DMS53 (cell line): Measurements from ENCODE around the gene CTTNBP2NL.
A peak's percentile ranks its signal among the peaks of the same experiment; 100 is the strongest.
"Not testable (repeated sequence)": the region's sequence is repeated elsewhere in the genome, so short reads cannot be mapped to it uniquely, and the experiment has no call there.

Source experiments
- DNase-seq: peaks from one replicate; lab custom pipeline; 2025; lab: John Stamatoyannopoulos, UW

CTTNBP2NL gene

DNA sequence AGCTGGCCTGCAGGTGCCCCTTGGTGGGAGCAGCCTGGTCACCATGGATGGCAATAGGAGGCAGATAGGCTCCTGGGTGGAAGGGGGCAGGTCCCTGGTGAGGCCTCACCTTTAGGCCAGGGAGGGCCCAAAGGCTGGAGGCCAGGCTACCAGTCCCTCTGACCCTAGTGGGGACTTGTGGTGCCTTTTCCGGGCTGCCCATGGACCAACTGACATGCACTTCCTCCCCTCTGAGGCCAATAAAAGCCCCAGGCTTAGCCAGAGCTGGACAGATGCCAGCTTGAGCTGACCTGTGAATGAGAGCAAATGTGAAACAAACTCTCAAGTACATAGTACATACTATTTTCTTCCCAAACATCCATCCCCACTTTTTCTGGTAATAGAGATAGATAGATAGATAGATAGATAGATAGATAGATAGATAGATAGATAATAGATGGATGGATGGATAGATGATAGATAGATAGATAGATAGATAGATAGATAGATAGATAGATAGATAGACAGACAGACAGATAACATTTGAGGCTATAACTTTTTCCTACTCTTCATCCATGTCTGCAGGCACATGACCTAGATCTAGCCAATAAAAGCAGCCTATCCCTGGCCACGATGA lies 9.2 kb upstream of the CTTNBP2NL start:
- peak; percentile 17 for DNase-seq

- DNase-seq: no peak
Observed at GRCh38 chr1:112387807-112388206, 8.2 kb upstream of the CTTNBP2NL start.

DNA sequence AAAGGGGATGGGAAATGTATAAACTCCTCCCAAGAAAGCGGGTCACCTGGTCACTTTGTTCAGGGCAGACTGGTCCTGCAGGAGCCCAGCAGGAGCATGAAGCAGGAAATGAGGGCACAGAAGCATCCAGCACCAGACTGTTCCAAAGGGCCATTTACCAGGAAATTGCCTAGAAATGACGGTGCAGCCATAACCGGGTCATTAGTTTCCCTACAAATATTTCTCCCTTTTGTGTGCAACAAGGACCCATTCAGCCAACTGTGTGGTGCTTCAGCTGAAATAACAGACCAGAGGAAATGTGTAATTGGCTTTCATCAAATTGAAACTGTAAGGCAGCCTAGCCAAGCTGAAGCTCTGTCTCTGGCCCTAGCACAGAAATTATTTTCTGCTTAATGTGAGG lies 7.6 kb upstream of the CTTNBP2NL start:
- DNase-seq: peak; percentile 40

DNA sequence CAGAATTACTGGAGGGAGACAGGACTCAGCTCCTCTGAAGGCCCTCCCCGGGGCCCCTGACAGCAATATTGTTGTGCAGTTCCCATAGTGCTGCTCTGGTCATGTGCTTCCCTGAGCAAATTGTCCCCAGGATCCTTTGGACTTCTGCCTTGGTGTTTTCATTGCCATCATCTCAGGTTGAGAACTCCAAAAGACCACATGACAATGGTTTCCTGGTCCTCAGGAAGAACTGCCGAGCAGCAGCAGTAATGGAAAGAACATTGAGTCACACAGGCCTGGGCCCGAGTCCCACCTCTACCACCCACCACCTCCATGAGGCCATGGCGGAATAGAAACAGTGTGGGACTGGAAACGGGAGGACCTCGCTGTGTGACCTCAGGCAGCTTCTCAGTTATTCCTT lies 6.3 kb upstream of the CTTNBP2NL start:
- DNase-seq: no peak

DNA sequence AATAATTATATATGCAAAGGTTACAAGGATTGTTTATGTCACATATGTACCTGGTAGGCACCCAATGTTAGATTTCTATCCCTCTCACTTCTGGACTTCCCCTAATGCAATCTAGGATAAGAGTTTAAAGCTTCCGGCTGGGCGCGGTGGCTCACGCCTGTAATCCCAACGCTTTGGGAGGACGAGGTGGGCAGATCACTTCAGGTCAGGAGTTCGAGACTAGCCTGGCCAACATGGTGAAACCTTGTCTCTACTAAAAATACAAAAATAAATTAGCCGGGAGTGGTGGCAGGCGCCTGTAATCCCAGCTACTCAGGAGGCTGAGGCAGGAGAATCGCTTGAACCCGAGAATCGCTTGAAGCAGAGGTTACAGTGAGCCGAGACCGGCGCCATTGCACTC lies 5.7 kb upstream of the CTTNBP2NL start:
- peak; percentile 41 for DNase-seq

GRCh38 chr1:112390775-112391602 lies 5.0 kb upstream of the CTTNBP2NL start:
- peak; percentile 95 for DNase-seq

DNA sequence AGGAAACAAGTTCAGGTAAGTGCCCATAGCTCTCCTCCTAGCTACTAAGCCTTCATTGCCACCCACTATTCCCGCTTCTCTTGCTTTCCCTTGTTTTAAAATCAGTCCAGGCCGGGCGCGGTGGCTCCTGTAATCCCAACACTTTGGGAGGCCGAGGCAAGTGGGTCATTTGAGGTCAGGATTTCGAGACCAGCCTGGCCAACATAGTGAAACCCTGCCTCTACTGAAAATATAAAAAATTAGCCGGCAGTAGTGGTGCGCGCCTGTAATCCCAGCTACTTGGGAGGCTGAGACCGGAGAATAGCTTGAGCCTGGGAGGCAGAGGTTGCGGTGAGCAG lies 4.4 kb upstream of the CTTNBP2NL start:
- no peak for DNase-seq

DNA sequence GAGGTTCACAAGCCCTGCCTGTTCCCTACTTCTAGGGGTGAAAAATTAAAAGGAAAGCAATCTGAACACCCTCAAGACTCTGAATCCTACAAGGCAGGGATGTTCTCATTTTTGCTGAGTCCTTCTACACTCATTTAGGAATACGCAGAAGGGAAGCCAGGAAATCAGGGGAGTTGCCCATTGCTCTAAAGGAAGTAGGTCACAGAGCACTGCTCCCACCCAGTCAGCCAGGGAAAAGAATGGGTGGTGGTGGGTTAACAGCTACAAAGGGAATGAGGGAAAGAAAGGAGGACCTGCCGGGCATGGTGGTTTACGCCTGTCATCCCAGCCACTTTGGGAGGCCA lies 2.4 kb upstream of the CTTNBP2NL start:
- no peak for DNase-seq

GRCh38 chr1:112394743-112395062 lies 1.3 kb upstream of the CTTNBP2NL start:
- DNase-seq: peak; percentile 35

DNA sequence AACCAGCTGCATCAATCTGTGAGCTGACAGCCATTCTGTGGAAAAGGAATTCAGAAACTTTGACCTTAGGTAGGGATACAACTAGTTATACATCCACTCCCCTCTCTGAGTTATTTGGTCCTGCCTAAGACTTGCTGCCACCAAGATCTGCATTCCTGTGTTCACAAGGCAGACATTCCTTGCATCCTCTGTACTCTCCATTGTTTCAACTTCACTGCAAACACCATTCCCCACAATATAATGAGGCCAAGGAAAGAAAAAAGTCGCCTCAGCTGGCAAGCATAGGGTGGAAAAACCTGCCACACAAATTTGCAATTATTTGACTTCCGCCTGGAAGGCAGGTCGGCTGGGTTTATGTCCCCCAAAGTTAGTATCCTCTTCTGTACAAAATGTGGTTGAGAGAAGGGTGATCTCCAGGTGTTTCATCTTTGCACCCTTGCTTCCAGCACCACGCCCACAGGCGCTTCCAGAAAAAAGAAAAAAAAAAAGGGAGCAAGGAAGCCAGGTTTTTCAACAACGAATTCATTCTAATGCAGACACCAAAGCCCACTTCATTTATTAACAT lies 676 bp upstream of the CTTNBP2NL start:
- peak; percentile 53 for DNase-seq

- peak; percentile 60 for DNase-seq
Observed at GRCh38 chr1:112396653-112397471, 848 bp downstream of the CTTNBP2NL start.

GRCh38 chr1:112397841-112398240 lies 1.8 kb downstream of the CTTNBP2NL start:
- no peak for DNase-seq

GRCh38 chr1:112399456-112399855 lies 3.4 kb downstream of the CTTNBP2NL start:
- DNase-seq: no peak

DNA sequence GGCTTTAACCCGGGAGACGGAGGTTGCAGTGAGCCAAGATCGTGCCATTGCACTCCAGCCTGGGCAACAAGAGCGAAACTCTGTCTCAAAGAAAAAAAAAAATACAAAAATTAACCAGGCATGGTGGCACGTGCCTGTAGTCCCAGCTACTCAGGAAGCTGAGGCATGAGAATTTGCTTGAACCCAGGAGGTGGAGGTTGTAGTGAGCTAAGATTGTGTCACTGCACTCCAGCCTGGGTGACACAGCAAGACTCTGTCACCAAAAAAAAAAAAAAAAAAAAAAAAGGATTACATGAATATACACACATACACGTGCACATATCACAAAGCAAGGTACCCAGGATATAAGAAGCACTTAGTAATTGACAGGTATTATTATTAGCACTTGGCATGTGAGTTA lies 4.7 kb downstream of the CTTNBP2NL start:
- DNase-seq: not testable (repeated sequence)

GRCh38 chr1:112402682-112403643 lies 6.9 kb downstream of the CTTNBP2NL start:
- DNase-seq: no peak

- DNase-seq: no peak
Observed at GRCh38 chr1:112406771-112407170, 10.8 kb downstream of the CTTNBP2NL start.

GRCh38 chr1:112409414-112409813 lies 13.4 kb downstream of the CTTNBP2NL start:
- no peak for DNase-seq

GRCh38 chr1:112410673-112411072 lies 14.7 kb downstream of the CTTNBP2NL start:
- no peak for DNase-seq

DNA sequence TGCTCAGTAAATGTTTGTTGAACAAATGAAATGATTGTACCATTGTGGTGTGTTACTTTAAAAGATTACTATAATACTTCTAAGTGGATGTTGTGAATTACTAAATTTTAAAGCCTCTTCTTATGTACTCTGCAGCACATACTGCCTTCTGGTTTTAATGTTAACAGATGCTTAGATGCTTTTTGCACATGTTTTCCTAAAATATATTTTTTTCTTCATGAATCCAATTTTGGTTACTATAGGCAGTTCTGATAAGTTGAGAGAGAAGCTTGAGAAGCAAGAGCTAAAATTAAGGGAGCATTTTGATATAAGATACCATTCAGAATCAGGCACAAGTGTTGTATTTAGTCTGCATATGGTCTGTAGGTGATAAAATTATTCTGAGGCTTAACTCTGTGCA lies 21.3 kb downstream of the CTTNBP2NL start:
- no peak for DNase-seq

DNA sequence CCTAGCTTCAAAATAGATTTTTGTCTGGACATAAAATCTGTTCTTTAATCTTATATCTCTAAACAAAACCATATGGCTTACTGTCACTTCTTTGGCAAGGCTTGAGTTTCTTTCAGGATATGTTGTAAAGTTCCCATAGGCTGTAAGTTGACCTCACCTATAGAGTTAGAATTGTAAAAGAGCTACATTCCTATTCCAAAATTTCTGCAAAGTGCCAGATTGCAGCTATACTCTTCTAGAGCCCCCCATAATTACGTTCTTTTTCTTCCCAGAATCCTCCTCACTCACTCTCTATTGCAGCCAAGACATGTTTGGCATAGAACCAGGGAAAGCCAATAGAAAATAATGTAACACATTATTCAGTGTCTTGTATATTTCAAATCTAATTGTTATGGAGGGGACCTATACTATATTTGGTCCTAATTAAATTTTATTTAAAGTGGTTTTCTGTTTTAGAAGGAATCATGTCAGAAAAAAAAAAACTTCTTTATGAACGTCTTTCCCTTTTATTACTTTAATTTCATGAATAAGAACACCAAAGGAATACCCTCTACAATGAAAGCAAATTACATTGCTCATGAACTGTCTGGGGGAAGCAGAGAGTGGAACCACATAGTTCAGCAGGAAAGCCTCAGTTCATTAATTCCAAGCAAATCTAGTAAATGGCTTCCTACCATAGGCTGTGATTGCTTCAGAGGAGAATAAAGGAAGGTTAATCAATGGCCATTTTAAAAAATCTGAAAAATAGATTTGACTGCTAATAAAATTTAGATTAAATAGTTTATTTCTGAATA lies 22.3 kb downstream of the CTTNBP2NL start:
- DNase-seq: no peak

DNA sequence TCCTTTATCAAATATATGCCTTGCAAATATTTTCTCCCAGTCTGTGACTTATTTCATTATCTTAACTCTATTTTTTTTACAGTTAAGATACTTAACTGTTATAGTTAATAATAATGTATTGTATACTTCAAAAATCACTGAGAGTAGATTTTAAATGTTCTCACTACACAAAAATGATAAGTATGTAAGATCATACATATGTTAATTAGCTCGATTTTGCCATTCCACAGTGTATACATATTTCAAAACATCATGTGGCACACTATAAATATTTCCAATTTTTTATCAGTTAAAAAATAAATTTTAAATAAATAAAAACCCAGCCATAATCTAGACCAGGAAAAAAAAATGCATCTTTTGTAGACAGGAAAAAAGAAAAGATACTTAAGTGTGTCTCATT lies 27.2 kb downstream of the CTTNBP2NL start:
- DNase-seq: no peak
